ENCODE results near the gene TRIO. TPM values are rescaled to one million over a fixed set of nuclear protein-coding genes. Genes with fewer than 3 reads are reported as not detected.

Gene TRIO
- polyA plus RNA-seq, 3 donors = 1.7 to 45.8 (median 2.1) TPM

DNA sequence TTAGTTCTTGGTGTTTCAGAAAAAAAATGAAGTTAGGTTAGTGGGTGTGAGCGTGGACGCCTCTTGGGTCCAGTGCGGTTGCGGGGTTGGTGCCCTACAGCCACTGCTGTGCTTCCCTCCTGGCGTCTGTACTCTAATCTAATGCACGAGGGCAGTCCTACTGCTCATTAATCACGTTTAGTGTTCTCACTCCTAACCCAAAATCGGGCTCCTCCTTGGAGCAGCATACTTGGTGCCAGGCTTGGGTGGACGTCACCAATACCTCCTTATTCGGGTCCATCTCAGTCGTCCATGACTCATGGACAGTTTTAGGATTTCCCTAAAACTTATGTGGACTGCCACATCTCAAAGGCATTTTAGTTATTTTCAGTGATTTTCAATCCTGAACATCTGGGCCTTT is 41.6 kb downstream of the TRIO start:
- H3K36me3 ChIP-seq (replicated peaks in 1 of 2; ENCODE audit: control insufficient read depth in 1 of 2, insufficient read depth in 2 of 2, low read length in 2 of 2) = no peaks in the 10 kb centered on the region
- no peaks in the 10 kb centered on the region for H3K27me3 ChIP-seq (ENCODE audit: control insufficient read depth in 2 of 2, insufficient read depth in 2 of 2, low read length in 2 of 2)
- H3K79me2 ChIP-seq (ENCODE audit: insufficient read depth, low read length) = peaks cover 100% of the 10 kb centered on the region
- no peak overlapping the region for H3K4me2 ChIP-seq (replicated peaks; ENCODE audit: extremely low read depth, low read length, poor library complexity, severe bottlenecking)
- Mint-ChIP-seq H3K4me3 (no peak overlapping the region), H3K27me3 (ENCODE audit: low read depth in 3 of 3) (peaks cover 0 to 2% (median 1%) of the 10 kb centered on the region in 3 donors), H3K4me1 (peaks cover 23% of the 10 kb centered on the region), H3K36me3 (no peaks in the 10 kb centered on the region), H3K27ac (no peak overlapping the region), H3K9me3 (no peaks in the 10 kb centered on the region)
- no peak for DNase-seq
- H2AFZ ChIP-seq (ENCODE audit: insufficient read depth, low read depth, low read length, poor library complexity, severe bottlenecking) = no peak overlapping the region
- H3K9me3 ChIP-seq (replicated peaks in 1 of 2; ENCODE audit: control insufficient read depth in 1 of 2, insufficient read depth in 1 of 2, low read length in 2 of 2) = no peaks in the 10 kb centered on the region
- H4K20me1 ChIP-seq (ENCODE audit: insufficient read depth, low read length) = peaks cover 96% of the 10 kb centered on the region
- no peak overlapping the region for H3K9ac ChIP-seq (ENCODE audit: insufficient read depth, low read length, poor library complexity, severe bottlenecking)
- no peak overlapping the region for H3K4me3 ChIP-seq (replicated peaks in 1 of 3; ENCODE audit: low read depth in 2 of 3, low read length in 3 of 3)
- intact Hi-C loops (cut with micrococcal nuclease) = no loop called here
- H3K4me1 ChIP-seq (ENCODE audit: control insufficient read depth in 1 of 2, insufficient read depth in 2 of 2, low read length in 2 of 2) = peaks cover 0 to 3% of the 10 kb centered on the region in 2 donors
- WGBS (ENCODE audit: insufficient coverage) = 86% methylated on average over 5 of the region's 11 CpGs
- TF ChIP-seq CTCF (IDR thresholded peaks at IDR 0.05) = no peak
- H3K27ac ChIP-seq (ENCODE audit: low read depth in 1 of 2, low read length in 2 of 2) = no peak overlapping the region

DNA sequence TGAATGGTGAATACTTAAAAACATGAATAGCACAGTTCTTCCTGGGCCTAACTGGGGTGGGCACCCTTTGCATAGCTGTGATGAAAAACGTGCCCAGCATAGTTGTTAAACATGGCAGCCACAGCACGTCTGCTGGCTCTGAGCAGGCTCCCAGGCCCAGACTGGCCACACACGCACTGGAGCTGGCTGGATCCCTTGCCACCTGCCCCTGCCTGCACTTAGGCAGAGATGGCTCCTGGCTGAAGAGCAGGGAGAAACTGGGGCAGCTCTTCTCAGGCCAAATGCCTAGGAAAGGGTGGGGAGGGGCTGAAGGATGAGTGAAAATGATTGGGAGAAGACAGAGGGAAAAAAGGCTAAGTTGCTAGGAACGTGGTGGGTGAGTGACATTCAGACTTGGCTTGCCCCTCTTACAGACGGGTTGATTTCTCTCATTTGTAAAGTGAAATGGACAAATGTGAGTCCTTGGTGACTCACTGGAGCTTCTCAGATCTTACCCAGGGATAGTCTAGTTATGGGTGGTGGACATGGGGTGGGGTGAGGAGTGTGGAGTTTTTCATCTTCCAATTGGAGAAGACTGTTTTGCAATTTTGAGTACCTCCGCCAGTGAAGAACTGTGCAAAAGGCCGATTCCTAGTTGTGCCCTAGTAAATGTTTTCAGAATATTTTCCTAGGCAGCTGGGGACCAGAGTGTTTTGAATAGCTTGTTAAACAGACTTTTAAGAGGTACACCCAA is 42.4 kb downstream of the TRIO start:
- intact Hi-C loops (cut with micrococcal nuclease) = no loop called here
- H2AFZ ChIP-seq (ENCODE audit: insufficient read depth, low read depth, low read length, poor library complexity, severe bottlenecking) = no peak overlapping the region
- Mint-ChIP-seq H3K27me3 (ENCODE audit: low read depth in 3 of 3) (peaks cover 0 to 2% (median 1%) of the 10 kb centered on the region in 3 donors), H3K9me3 (no peaks in the 10 kb centered on the region), H3K4me1 (peaks cover 27% of the 10 kb centered on the region), H3K27ac (peak overlapping the region in 3 of 7 donors; percentile 55 to 83 (median 58)), H3K36me3 (no peaks in the 10 kb centered on the region), H3K4me3 (no peak overlapping the region)
- H3K4me2 ChIP-seq (replicated peaks; ENCODE audit: extremely low read depth, low read length, poor library complexity, severe bottlenecking) = no peak overlapping the region
- H3K9ac ChIP-seq (ENCODE audit: insufficient read depth, low read length, poor library complexity, severe bottlenecking) = no peak overlapping the region
- TF ChIP-seq CTCF (IDR thresholded peaks at IDR 0.05) = no peak
- peaks cover 100% of the 10 kb centered on the region for H3K79me2 ChIP-seq (ENCODE audit: insufficient read depth, low read length)
- H3K27ac ChIP-seq (ENCODE audit: low read depth in 1 of 2, low read length in 2 of 2) = no peak overlapping the region
- no peak for DNase-seq
- peaks cover 0 to 3% of the 10 kb centered on the region in 2 donors for H3K4me1 ChIP-seq (ENCODE audit: control insufficient read depth in 1 of 2, insufficient read depth in 2 of 2, low read length in 2 of 2)
- WGBS (ENCODE audit: insufficient coverage) = 91% methylated on average over 7 of the region's 7 CpGs
- H3K36me3 ChIP-seq (replicated peaks in 1 of 2; ENCODE audit: control insufficient read depth in 1 of 2, insufficient read depth in 2 of 2, low read length in 2 of 2) = no peaks in the 10 kb centered on the region
- H3K9me3 ChIP-seq (replicated peaks in 1 of 2; ENCODE audit: control insufficient read depth in 1 of 2, insufficient read depth in 1 of 2, low read length in 2 of 2) = no peaks in the 10 kb centered on the region
- H3K27me3 ChIP-seq (ENCODE audit: control insufficient read depth in 2 of 2, insufficient read depth in 2 of 2, low read length in 2 of 2) = no peaks in the 10 kb centered on the region
- H3K4me3 ChIP-seq (replicated peaks in 1 of 3; ENCODE audit: low read depth in 2 of 3, low read length in 3 of 3) = no peak overlapping the region
- H4K20me1 ChIP-seq (ENCODE audit: insufficient read depth, low read length) = peaks cover 97% of the 10 kb centered on the region

All from CD14-positive monocyte (primary cell).